NCI-H2107 treated with DMSO at 0.1 percent for 48 hours (cell line): Measurements from ENCODE around the gene CDH4.

Experiments used
- DNase-seq: peaks from one replicate; lab custom pipeline; 2025; ENCODE audit not compliant: unreplicated experiment; lab: John Stamatoyannopoulos, UW

The CDH4 gene

GRCh38 chr20:61322151-61322865 is 70.2 kb downstream of the CDH4 start:
- DNase-seq = no peak

- no peak for DNase-seq
Observed at GRCh38 chr20:61324906-61325305, 72.8 kb downstream of the CDH4 start.

- no peak for DNase-seq
Observed at GRCh38 chr20:61325718-61326117, 73.7 kb downstream of the CDH4 start.

- no peak for DNase-seq
Observed at GRCh38 chr20:61328911-61329558, 77.0 kb downstream of the CDH4 start.

GRCh38 chr20:61330441-61330840 is 78.4 kb downstream of the CDH4 start:
- no peak for DNase-seq

- no peak for DNase-seq
Observed at GRCh38 chr20:61331543-61331942, 79.5 kb downstream of the CDH4 start.

- DNase-seq = no peak
Observed at GRCh38 chr20:61332016-61332975, 80.2 kb downstream of the CDH4 start.

GRCh38 chr20:61333484-61334108 is 81.5 kb downstream of the CDH4 start:
- DNase-seq = no peak

GRCh38 chr20:61340157-61340556 is 88.1 kb downstream of the CDH4 start:
- DNase-seq = no peak

- DNase-seq = no peak
Observed at GRCh38 chr20:61341605-61342004, 89.5 kb downstream of the CDH4 start.

- no peak for DNase-seq
Observed at GRCh38 chr20:61343934-61344333, 91.9 kb downstream of the CDH4 start.

- DNase-seq = no peak
Observed at GRCh38 chr20:61345656-61346055, 93.6 kb downstream of the CDH4 start.

GRCh38 chr20:61346996-61347395 is 94.9 kb downstream of the CDH4 start:
- no peak for DNase-seq

- DNase-seq = no peak
Observed at GRCh38 chr20:61347443-61347842, 95.4 kb downstream of the CDH4 start.

- DNase-seq = no peak
Observed at GRCh38 chr20:61349447-61350165, 97.5 kb downstream of the CDH4 start.

GRCh38 chr20:61350500-61351250 is 98.6 kb downstream of the CDH4 start:
- no peak for DNase-seq

- no peak for DNase-seq
Observed at GRCh38 chr20:61352346-61353260, 100.5 kb downstream of the CDH4 start.

GRCh38 chr20:61353261-61354000 is 101.4 kb downstream of the CDH4 start:
- no peak for DNase-seq
